Activated CD4-positive, CD25-positive, alpha-beta regulatory T cell treated with anti-CD3 and anti-CD28 coated beads, Interleukin-2, amount 50 U/mL, for 72 hours (primary cell): Measurements from ENCODE around the gene HOMER3.
"Not testable (repeated sequence)": the region's sequence is repeated elsewhere in the genome, so short reads cannot be mapped to it uniquely, and the experiment has no call there.

Source experiments
- DNase-seq: peaks from one replicate; pipeline ENCODE4 v3.0.0; 2021

Gene HOMER3

GRCh38 chr19:18952364-18953003 lies 11.5 kb upstream of the HOMER3 start:
- not testable (repeated sequence) for DNase-seq

GRCh38 chr19:18951721-18952281 lies 10.8 kb upstream of the HOMER3 start:
- DNase-seq, result no peak

- no peak for DNase-seq
Measured at GRCh38 chr19:18949858-18950257, 8.8 kb upstream of the HOMER3 start.

GRCh38 chr19:18948976-18949356 lies 7.9 kb upstream of the HOMER3 start:
- DNase-seq, result no peak

GRCh38 chr19:18948075-18948975 lies 7.3 kb upstream of the HOMER3 start:
- DNase-seq, result no peak

DNA sequence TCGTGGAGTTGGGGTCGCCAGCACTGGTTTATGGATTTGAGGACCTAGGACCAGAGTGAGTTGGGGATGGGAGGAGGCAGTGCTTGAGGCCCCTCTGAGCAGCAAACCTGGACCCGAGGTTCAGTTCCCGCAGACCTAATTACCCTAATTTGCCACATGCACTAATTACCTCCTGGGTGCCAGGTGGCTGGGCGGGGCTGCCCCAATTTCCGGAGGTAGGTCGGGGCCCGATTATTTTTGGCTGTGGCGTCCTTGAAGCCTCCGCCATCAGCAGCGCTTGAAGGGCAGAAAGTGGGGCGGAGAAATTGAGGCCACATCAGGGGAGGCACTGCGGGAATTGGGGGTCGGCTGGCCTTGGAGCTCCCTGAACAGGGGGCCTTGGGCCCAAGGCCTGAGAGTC lies 5.9 kb upstream of the HOMER3 start:
- DNase-seq, result no peak

- DNase-seq, result no peak
Measured at GRCh38 chr19:18946335-18946734, 5.3 kb upstream of the HOMER3 start.

- DNase-seq, result no peak
Measured at GRCh38 chr19:18945297-18945696, 4.3 kb upstream of the HOMER3 start.

- DNase-seq, result no peak
Measured at GRCh38 chr19:18943465-18943864, 2.4 kb upstream of the HOMER3 start.

DNA sequence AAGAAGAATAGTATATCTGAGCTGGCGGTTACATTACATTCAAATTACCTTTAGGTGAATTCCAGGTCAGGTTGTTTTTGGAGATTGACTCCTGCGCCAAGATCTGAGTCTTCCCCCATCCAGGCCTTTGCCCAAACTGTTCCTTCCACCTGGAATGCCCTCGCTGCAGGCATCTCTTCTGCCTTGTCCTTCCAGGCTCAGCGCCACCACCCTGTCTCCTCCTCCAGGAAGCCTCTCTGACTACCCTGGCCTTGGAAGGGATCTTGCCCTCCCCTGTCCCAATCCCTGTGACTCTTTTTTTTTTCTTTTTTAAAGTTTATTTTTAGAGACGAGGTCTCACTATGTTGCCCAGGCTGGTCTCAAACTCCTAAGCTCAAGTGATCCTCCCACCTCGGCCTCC lies 1.7 kb upstream of the HOMER3 start:
- no peak for DNase-seq

- DNase-seq, result no peak
Measured at GRCh38 chr19:18941628-18942354, 774 bp upstream of the HOMER3 start.

GRCh38 chr19:18939922-18940768 lies 872 bp downstream of the HOMER3 start:
- no peak for DNase-seq

- no peak for DNase-seq
Measured at GRCh38 chr19:18939163-18939562, 1.9 kb downstream of the HOMER3 start.

GRCh38 chr19:18933297-18933696 lies 7.7 kb downstream of the HOMER3 start:
- no peak for DNase-seq

DNA sequence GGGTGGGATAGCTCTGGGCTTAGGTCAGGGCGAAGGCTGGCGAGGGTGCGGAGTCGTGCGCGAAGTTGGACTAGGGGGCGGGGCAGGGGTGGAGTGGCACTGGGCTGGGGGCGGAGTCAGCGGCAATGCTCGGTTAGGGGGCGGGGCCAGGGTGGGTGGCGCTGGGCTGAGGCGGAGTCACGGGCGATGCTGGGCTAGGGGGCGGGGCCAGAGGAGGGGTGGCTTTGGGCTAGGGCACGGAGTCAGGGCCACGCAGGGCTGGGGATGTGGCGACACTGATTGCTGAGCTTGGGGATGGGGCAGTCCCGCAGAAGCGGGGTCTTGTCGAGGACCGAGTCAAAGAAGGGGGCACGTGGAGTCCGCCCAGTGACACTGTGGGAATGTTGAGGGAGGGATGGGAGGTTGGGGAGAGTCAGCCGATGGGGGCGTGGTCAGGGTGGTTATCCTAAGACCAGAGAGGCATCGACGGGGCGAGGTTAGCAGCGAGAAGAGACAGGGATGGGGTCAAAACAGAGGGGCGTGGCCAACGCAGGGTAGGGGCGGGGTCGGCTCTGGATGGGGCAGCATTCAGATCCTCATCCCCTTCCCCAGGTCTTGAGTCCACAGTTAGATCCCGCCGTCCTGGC lies 8.7 kb downstream of the HOMER3 start:
- peak; percentile 79 for DNase-seq

- no peak for DNase-seq
Measured at GRCh38 chr19:18931316-18932162, 9.5 kb downstream of the HOMER3 start.

- DNase-seq, result no peak
Measured at GRCh38 chr19:18929311-18929710, 11.7 kb downstream of the HOMER3 start.

- DNase-seq, result no peak
Measured at GRCh38 chr19:18928018-18928805, 12.8 kb downstream of the HOMER3 start.

- no peak for DNase-seq
Measured at GRCh38 chr19:18924684-18925213, 16.3 kb downstream of the HOMER3 start.
